Putamen (tissue), 1 donor: ENCODE measurements around the gene PADI6.

ENCODE experiments used
- DNase-seq: peaks from one replicate; pipeline ENCODE4 v3.0.0-alpha.2; 2016; ENCODE audit warnings: low spot score

The PADI6 gene

GRCh38 chr1:17358557-17358956 lies 13.4 kb upstream of the PADI6 start:
- DNase-seq = no peak

- no peak for DNase-seq
Observed at GRCh38 chr1:17359031-17359430, 13.0 kb upstream of the PADI6 start.

GRCh38 chr1:17359808-17360207 lies 12.2 kb upstream of the PADI6 start:
- DNase-seq = no peak

- no peak for DNase-seq
Observed at GRCh38 chr1:17360272-17360956, 11.6 kb upstream of the PADI6 start.

- no peak for DNase-seq
Observed at GRCh38 chr1:17361687-17362086, 10.3 kb upstream of the PADI6 start.

GRCh38 chr1:17363351-17363750 lies 8.6 kb upstream of the PADI6 start:
- no peak for DNase-seq

GRCh38 chr1:17363771-17364170 lies 8.2 kb upstream of the PADI6 start:
- DNase-seq = no peak

- DNase-seq = no peak
Observed at GRCh38 chr1:17365293-17365692, 6.7 kb upstream of the PADI6 start.

- no peak for DNase-seq
Observed at GRCh38 chr1:17369466-17369865, 2.5 kb upstream of the PADI6 start.

GRCh38 chr1:17370618-17371017 lies 1.4 kb upstream of the PADI6 start:
- DNase-seq = no peak

- DNase-seq = no peak
Observed at GRCh38 chr1:17372955-17373354, 959 bp downstream of the PADI6 start.

GRCh38 chr1:17375651-17376050 lies 3.7 kb downstream of the PADI6 start:
- DNase-seq = peak; percentile 78

- DNase-seq = no peak
Observed at GRCh38 chr1:17377325-17377953, 5.4 kb downstream of the PADI6 start.

GRCh38 chr1:17381161-17381560 lies 9.2 kb downstream of the PADI6 start:
- no peak for DNase-seq

GRCh38 chr1:17392199-17392740 lies 20.3 kb downstream of the PADI6 start:
- no peak for DNase-seq

- DNase-seq = no peak
Observed at GRCh38 chr1:17393230-17393629, 21.2 kb downstream of the PADI6 start.

- DNase-seq = no peak
Observed at GRCh38 chr1:17397910-17398695, 26.1 kb downstream of the PADI6 start.

GRCh38 chr1:17400725-17401341 lies 28.8 kb downstream of the PADI6 start:
- DNase-seq = no peak

- no peak for DNase-seq
Observed at GRCh38 chr1:17401841-17402240, 29.8 kb downstream of the PADI6 start.

- DNase-seq = no peak
Observed at GRCh38 chr1:17403081-17403480, 31.1 kb downstream of the PADI6 start.

GRCh38 chr1:17404034-17404684 lies 32.2 kb downstream of the PADI6 start:
- no peak for DNase-seq

GRCh38 chr1:17404820-17405219 lies 32.8 kb downstream of the PADI6 start:
- DNase-seq = no peak
